NCI-H69 (cell line): ENCODE data around the gene RCE1.

Source experiments
- DNase-seq: peaks from one replicate; lab custom pipeline; 2025; lab: John Stamatoyannopoulos, UW

Gene RCE1

DNA sequence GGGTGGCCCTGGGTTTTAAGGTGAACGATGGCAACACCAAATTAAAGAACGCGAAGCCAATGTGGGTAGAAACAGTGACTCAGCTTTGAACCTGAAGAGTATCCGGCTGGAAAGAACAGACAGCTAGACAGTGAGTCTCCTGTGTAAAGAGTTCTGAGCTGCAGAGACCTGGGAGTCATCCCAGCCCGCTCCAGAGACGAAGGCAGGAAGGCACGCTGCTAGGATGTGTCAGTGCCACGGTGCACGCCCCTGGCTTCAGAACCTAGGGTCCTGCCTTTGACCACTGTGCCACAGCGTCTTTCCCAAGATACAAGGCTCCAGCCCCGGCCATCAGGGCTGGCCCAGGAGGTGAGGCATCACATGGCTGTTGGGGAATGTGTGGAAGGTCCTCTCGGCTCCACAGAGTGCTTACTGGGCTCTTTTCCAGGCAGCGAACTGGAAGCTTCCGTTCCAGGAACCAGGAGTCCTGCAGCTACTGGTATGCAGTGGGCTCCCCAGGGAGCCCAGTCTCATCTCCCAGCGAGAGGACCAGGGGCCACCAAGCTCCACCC is 43.5 kb downstream of the RCE1 start:
- no peak for DNase-seq

DNA sequence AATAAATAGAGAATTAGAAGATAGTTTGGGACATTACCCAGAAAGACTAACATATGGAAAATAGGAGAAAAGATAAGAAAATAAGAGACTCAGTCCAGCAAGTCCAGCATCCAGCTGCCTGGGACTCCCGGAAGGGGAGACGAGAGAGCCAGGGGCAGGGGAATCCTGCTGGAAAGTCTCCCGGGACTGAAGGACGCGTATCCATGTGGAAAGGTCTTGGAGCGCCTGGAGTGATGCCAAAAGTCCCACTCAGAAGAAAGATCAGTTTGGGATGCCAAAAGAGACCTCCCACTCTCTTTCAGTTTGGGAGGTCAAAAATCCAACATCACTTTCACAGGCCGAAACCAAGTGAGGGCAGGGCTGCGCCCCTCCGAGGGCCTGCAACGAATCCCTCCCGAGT is 44.3 kb downstream of the RCE1 start:
- DNase-seq, result no peak

DNA sequence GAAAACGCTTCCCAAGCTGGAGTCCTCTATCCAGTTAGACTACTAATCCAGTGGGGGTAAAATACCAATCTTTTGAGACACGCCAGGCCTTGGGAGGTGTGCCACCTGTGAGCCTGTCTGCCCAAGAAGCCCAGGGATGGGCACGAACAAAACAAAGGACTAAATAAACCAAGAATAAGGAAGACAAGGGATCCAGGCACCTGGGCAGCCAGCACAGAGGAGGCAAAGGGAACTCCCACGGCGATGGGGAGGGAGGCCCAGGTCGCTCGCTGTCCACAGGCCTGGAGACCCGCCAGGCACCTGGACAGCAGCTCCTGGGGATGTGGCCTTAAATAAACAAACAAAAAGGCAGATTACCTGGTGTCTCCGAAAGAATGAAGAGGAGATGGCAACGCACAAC is 45.0 kb downstream of the RCE1 start:
- no peak for DNase-seq

DNA sequence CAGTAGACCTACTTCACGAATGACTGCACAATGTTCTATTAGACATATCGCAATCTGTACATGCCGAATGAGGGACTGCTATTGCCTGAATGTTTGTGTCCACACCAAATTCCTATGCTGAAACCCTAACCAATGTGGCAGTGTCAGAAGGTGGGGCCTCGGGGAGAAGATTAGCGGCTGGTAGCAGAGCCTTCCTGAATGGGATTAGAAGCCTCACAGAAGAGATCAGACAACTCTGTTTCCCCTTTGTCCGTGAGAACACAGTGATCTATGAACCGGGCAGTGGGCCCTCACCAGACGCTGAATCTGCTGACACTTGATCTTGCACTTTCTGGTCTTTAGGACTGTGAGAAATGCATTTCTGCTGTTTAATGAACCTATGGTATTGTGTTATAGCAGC is 46.7 kb downstream of the RCE1 start:
- DNase-seq, result no peak

DNA sequence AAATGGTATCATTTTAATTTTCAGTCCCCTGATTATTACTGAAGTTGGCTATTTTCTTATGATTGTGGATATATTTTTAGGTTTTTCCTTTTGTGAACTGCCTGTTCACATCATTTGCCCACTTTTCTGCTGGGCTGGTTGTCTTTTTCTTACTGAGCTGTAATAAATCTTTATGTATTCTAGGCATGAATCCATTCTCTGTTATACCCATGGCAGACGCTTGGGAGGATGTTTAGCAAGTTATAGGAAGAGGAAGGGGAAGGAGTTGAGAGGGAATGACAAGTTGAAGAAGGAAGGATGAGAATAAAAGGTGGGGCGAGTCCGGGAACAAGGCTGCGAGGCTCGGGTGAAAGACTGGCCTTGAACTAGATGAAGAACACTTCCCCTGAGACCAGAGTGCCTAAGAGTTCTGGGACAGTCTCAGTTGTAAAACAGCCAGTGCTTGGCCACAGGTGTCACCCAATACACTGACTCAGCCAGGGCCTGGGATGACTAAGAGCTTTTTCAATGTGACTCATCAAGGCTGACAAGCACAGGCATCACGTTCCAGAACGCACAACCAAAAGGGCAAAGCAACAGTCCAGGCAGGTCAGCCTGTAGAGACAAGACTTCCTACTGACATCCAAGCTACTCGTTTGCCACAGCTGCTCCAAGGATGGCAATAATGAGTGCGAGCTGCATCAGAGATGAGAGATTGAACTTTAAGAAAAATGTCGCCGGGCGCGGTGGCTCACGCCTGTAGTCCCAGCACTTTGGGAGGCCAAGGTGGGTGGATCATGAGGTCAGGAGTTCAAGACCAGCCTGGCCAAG is 48.8 kb downstream of the RCE1 start:
- peak; percentile 39 for DNase-seq

DNA sequence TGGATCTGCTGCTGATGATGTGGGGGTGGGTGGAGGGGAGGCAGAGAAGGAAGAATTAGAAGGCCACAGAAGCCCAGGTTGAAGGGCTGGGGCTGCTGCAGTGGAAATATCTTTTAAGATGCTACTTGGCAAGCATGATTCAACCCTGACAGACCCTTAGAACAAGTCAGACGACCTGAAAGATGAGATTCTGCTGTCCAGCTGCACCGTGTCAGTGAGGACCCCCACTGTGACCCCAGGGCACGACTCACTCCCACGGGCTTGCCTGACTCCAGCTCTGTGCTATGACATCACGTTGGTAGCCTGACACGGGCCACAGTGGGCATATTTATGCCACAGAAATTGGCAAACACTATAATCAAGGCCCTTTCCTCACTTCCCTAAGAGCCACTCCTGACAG is 49.7 kb downstream of the RCE1 start:
- DNase-seq, result no peak

DNA sequence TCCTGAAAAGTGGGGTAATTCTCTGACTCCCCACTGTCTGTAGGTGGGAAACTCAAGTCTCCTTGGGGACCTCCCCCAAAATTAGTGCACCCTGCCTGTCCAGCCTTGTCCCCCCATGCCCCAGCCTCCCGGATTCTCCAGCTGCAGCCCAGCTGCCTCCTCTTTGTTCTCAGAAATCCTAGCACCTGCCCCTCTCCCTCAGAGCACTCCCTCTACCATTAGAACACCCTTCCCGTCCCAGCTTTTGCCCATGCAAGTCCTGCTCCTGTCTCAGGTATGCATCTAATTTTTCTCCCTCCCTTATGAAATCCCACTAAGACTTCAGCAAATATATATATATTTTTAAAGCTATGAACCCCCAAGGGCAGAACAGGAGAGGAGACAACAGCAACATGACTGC is 50.9 kb downstream of the RCE1 start:
- DNase-seq, result no peak
